DMS153 (cell line): ENCODE data around the gene SLC18A3.

ENCODE experiments used
- DNase-seq: peaks from one replicate; lab custom pipeline; 2025; lab: John Stamatoyannopoulos, UW

The SLC18A3 gene

DNA sequence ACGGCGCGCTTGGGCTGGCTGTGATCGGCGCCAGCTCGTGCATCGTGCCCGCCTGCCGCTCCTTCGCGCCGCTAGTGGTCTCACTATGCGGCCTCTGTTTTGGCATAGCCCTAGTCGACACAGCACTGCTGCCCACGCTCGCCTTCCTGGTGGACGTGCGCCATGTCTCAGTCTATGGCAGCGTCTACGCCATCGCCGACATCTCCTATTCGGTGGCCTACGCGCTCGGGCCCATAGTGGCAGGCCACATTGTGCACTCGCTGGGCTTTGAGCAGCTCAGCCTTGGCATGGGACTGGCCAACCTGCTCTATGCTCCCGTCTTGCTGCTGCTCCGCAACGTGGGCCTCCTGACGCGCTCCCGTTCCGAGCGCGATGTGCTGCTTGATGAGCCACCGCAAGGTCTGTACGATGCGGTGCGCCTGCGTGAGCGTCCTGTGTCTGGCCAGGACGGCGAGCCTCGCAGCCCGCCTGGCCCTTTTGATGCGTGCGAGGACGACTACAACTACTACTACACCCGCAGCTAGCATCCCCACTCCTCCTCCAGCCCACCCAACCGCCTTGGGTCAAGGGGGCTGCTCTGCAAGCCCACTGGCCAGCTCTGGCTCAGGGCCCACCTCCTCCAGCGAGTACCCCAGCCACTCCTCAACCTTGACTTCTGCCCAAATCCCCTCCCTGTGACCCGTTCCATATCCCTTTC lies 1.9 kb downstream of the SLC18A3 start:
- DNase-seq, result no peak

DNA sequence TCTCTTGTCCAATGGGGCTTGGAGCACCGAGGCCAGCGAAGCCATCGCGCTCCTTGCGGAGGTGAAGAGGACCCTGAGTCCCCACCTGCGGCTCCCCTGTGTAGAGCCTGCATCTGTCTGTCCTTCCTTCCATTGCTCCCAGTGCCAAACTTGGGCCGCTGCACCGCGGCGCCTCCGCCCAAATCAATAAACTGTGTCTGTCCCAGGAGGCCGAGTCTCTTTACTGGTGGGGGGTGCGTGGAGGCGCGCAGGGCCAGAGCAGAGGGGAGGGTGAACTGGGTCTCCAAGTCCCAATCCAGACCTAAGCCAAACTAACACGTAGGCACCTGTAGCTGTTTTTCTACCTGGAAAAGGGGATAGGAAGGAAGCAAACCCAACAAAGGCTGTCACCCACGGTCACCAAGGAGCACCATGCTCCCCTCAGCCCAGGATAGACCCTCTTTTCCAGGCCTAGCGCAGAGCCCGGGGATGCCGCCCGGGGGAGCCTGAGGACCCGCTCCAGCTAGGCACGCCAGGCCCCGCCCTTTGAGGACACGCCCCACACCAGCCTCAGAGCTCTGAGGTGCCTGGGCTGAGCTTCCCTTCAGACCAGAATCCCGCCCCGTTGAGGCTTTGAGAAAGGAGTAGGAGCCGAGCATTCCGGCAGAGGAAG lies 2.5 kb downstream of the SLC18A3 start:
- no peak for DNase-seq

GRCh38 chr10:49613165-49613881 lies 3.2 kb downstream of the SLC18A3 start:
- DNase-seq, result no peak

GRCh38 chr10:49613882-49614241 lies 3.8 kb downstream of the SLC18A3 start, which contains the start of gene CHAT:
TSS of gene CHAT (plus strand) at chr10:49614037. CDS start at chr10:49614190, 153 bp downstream.
- no peak for DNase-seq

- DNase-seq, result no peak
Measured at GRCh38 chr10:49614242-49615198, 4.4 kb downstream of the SLC18A3 start.

- DNase-seq, result no peak
Measured at GRCh38 chr10:49615213-49615612, 5.1 kb downstream of the SLC18A3 start.

DNA sequence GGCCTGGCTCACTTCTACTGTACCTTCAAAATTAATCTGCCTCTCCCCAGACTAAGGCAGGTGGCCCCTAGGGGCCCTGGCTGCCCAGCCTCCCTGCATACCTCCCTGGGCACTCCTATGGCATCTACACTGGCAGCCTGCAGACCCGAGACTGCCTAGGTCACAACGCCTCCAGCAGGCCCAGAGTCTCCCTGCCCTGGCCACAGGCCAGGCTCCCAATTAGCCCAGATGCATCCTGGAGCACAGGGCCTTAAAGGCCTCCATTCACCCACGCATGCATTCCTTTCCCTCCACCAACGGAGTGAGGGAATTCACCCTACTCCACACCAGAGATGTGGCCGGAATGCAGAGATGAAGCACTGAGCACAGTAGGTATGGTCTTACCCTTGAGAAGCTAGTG lies 5.6 kb downstream of the SLC18A3 start:
- no peak for DNase-seq

DNA sequence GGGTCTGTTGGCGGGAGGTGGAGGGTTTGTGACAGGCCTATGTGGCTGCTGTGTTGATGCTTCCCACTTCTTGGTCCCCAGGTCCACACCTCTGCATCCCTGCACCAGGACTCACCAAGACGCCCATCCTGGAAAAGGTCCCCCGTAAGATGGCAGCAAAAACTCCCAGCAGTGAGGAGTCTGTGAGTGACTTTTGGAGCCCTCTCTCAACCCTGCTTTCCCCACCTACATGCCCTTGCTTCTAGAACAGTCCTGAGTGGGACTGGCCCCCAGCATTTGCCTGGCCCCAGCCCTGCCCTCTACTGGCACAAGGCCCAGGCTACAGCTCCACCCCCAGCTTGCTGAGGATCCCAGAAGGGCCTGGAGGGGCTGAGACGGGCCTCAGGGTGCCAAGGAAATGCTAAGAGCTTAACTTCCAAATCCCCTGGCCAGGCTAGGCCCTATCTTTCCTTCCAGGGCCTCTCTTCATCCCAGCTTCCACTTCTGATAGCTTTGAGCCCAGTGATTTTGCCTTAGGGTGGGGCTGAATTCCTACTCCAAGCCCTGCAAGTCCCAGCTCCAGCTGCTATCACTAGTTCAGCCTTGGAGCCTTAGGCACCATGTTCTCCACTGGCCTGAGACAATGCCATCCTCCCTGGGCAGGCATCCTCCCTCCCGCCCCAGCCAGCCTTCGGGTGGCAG lies 6.5 kb downstream of the SLC18A3 start:
- DNase-seq, result no peak

GRCh38 chr10:49617121-49618020 lies 7.3 kb downstream of the SLC18A3 start:
- DNase-seq, result no peak

- DNase-seq, result no peak
Measured at GRCh38 chr10:49618821-49619220, 8.7 kb downstream of the SLC18A3 start.

GRCh38 chr10:49619613-49620012 lies 9.5 kb downstream of the SLC18A3 start:
- no peak for DNase-seq

GRCh38 chr10:49620286-49620810 lies 10.2 kb downstream of the SLC18A3 start:
- DNase-seq, result no peak

DNA sequence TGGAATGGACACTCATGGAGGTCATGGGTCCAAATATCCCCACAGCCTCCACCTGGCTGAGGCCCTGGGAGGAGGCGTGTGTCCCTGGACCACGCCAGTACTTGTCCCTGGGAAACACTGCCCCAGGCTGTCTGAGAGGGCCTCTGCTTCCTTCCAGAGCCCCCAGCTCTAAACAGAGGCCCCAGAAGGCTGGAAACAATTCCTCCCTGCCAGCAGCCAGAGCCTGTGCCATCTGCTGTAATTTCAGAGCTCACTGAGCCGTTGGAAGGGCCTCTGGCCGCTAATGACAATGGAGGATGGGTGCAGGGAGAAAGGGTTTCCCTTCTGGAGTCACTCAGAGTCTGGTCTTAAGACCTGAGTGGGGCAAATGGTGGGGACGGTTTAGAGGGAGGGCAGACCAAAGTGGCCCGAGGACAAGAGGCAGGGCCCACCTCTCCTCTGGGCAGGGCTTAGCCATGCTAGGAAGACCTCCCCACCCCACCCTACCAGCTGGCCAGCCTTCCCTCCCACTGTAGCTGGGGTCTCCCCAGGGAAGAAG lies 10.8 kb downstream of the SLC18A3 start:
- no peak for DNase-seq

GRCh38 chr10:49621561-49621960 lies 11.5 kb downstream of the SLC18A3 start:
- no peak for DNase-seq

DNA sequence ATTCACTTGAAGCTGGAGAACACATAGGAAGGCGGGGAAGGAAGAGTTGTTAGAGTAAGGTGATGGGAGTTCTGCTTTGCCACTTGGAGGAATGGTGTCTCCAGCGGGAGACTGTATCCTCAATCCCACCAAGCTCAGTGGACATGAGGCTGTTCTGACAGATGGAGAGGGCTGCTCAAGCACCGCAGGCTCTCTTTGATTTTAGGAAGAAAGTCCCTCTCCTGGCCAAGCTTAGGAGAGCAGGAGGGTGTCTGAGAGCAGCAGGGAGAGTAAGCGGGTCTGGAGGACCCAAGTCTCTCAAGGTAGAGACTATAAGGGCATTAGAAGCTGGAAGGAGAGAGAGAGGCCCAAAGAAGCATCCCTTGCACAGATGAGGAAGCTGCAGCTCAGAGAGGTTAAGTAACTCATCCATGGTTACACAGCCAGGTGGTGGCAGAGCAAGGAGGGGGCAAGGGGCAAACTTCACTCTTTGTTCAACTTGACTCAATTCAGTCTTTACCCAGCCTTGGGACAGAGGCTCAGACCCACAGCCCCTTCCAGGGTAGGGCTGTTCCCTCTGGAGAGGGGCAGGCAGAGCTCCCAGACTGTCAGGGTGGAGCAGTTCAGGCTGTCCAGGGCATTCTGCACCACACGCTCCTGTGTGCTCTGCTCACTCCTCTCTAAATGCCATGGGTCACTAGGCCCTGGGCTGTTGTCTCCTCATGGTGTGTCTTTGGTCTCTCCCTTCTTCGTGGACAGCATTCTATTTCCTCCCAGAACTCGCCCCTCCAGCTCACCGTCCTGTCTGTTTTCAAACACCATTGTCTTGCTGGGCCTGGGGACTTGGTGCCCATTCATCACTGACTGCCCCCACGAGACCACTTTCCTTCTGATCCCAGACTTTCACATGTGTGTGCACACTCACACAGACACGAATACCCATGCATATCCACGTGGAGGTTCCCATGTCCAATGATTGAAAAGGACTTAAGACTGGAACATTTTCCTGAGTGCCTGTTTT lies 12.6 kb downstream of the SLC18A3 start:
- no peak for DNase-seq

GRCh38 chr10:49624629-49625028 lies 14.5 kb downstream of the SLC18A3 start:
- no peak for DNase-seq

- no peak for DNase-seq
Measured at GRCh38 chr10:49625411-49625810, 15.3 kb downstream of the SLC18A3 start.

DNA sequence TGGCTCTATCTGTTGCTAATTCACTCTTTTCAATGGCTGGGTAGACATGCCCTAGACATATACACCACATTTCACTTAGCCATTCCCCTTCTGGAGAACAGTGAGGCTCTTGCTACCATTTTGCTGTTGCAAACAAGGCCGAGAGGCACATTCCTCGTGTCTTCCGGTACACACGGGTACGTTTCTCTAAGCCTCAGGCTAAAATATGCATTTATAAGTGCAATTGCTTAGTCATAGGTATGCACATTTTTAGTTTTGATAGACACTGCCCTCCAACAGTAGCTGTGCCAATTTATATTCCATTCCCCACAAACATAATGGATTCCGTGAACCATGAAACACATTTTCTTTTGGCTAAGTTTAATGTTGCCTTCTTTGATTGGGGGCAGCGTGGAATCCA lies 16.9 kb downstream of the SLC18A3 start:
- DNase-seq, result no peak
